Colonic mucosa (tissue), 4 donors: ENCODE data around the gene OXLD1. TPM values are rescaled to one million over a fixed set of nuclear protein-coding genes. Genes with fewer than 3 reads are reported as not detected.

Source experiments
- DNase-seq: peaks from one replicate; pipeline ENCODE4 v3.0.0-alpha.2; 2020
- H3K27ac ChIP-seq: fragments of 200-600 bp; one replicate; pipeline ENCODE4 v1.8.0; 2021
- H3K27me3 ChIP-seq: fragments of 200-600 bp; one replicate; pipeline ENCODE4 v1.8.0; 2021
- H3K36me3 ChIP-seq: fragments of 200-600 bp; one replicate; pipeline ENCODE4 v1.8.0; 2021
- H3K4me1 ChIP-seq: fragments of 200-600 bp; one replicate; pipeline ENCODE4 v1.8.0; 2021; ENCODE audit warnings: mild to moderate bottlenecking
- H3K4me3 ChIP-seq: fragments of 200-600 bp; one replicate; pipeline ENCODE4 v1.8.0; 2021
- H3K9ac ChIP-seq, 2 donors: one replicate each; pipeline ENCODE4 v1.7.0; 2013; ENCODE audit warnings: control low read depth in 2 of 2, low read depth in 2 of 2, low read length in 2 of 2
- H3K9me3 ChIP-seq: fragments of 200-600 bp; one replicate; pipeline ENCODE4 v1.8.0; 2021
- intact Hi-C: fragments of 100-400 bp; cut with DNase I; formaldehyde crosslinking; loops from one replicate; pipeline ENCODE4 v1.14.1; 2022
- total RNA-seq, 2 donors: library from RNA; stranded (reverse); fragmentation: NEBNext Ultra II Directional in 1 of 2; extraction: Animal tissue kit (Norgen Biotek cat#: 25700) in 1 of 2; gene quantifications; one replicate each; pipeline ENCODE4 v1.2.1, GENCODE V29; 2021
- TF ChIP-seq, protein P1 (sequence below): fragments of 200-600 bp; IDR thresholded peaks from one replicate; pipeline ENCODE4 v1.8.0; 2022; ENCODE audit warnings: antibody characterized with exemption, mild to moderate bottlenecking
- donor health status: healthy.
- donor health status: DM: no; HTN: no; CAD: no.
- donor health status: DM: no; HTN: no; CAD: no.

The OXLD1 gene
- total RNA-seq, 2 donors from 2014 or later: 21.7 to 42.8 TPM

DNA sequence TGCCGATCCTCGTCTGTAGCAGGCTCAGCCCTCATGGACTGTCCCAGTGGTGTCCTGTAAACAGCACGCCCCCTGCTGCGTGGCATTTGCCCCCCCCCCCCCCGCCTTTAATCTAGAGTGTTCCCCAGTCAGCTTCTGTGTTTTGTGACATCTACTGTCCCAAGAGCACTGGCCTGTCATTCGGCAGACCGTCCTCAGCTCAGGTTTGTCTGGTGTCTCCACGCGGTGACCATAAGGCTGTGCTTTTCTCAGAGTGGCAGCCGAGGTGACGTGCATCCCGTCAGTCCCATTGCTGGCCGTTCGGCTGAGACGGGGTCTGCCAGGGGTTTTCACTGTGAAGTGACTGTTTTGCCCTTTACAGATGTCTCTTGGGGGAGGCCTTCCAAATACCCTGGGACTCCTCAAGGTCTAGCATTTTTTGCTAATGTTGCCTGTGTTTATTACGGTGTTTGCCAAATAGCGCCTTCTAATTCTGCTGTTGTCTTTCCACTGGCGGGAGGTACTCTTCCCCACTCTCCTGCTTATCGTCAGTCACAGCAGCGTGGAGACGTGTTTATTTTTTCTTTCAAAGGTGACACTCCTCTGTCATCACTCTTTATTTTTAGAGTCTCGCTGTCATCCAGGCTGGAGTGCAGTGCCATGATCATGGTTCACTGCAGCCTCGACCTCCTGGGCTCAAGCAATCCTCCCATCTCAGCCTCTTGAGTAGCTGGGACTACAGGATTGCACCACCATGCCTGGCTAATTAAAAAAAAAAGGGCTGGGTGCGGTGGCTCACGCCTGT lies 31.0 kb upstream of the OXLD1 start:
- Histone ChIP-seq H3K27ac (no peak overlapping the region), H3K9me3 (no peaks in the 10 kb centered on the region), H3K27me3 (no peaks in the 10 kb centered on the region), H3K4me3 (no peak overlapping the region), H3K36me3 (peaks cover 6% of the 10 kb centered on the region), H3K4me1 (peaks cover 11% of the 10 kb centered on the region), H3K9ac (no peak overlapping the region)
- no peak for DNase-seq
- intact Hi-C loops: no loop called here
- TF ChIP-seq, protein P1, sequence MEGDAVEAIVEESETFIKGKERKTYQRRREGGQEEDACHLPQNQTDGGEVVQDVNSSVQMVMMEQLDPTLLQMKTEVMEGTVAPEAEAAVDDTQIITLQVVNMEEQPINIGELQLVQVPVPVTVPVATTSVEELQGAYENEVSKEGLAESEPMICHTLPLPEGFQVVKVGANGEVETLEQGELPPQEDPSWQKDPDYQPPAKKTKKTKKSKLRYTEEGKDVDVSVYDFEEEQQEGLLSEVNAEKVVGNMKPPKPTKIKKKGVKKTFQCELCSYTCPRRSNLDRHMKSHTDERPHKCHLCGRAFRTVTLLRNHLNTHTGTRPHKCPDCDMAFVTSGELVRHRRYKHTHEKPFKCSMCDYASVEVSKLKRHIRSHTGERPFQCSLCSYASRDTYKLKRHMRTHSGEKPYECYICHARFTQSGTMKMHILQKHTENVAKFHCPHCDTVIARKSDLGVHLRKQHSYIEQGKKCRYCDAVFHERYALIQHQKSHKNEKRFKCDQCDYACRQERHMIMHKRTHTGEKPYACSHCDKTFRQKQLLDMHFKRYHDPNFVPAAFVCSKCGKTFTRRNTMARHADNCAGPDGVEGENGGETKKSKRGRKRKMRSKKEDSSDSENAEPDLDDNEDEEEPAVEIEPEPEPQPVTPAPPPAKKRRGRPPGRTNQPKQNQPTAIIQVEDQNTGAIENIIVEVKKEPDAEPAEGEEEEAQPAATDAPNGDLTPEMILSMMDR: no peak

DNA sequence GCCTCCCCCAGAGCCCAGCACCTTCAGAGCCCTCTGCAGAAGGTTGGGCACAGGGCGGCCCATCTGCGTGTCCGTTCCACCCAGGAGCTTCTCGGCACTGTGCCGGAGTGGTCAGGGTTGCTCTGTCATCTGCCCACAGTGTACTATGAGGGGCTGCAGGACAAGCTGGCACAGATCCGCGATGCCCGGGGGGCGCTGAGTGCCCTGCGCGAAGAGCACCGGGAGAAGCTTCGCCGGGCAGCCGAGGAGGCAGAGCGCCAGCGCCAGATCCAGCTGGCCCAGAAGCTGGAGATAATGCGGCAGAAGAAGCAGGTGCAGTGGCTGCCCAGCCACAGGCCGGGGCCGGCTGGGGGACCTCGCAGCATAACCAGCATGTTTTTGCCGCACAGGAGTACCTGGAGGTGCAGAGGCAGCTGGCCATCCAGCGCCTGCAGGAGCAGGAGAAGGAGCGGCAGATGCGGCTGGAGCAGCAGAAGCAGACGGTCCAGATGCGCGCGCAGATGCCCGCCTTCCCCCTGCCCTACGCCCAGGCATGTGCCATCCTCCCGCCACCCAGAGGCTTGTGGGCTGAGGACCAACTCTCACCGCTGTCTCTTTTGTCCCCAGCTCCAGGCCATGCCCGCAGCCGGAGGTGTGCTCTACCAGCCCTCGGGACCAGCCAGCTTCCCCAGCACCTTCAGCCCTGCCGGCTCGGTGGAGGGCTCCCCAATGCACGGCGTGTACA lies 30.0 kb upstream of the OXLD1 start:
- no peaks in the 10 kb centered on the region for H3K9me3 ChIP-seq
- TF ChIP-seq, protein P1: no peak
- H3K36me3 ChIP-seq: peaks cover 6% of the 10 kb centered on the region
- DNase-seq: no peak
- no peaks in the 10 kb centered on the region for H3K27me3 ChIP-seq
- no peak overlapping the region for H3K9ac ChIP-seq
- no peak overlapping the region for H3K4me3 ChIP-seq
- peaks cover 3% of the 10 kb centered on the region for H3K4me1 ChIP-seq
- intact Hi-C loops: no loop called here
- no peak overlapping the region for H3K27ac ChIP-seq

DNA sequence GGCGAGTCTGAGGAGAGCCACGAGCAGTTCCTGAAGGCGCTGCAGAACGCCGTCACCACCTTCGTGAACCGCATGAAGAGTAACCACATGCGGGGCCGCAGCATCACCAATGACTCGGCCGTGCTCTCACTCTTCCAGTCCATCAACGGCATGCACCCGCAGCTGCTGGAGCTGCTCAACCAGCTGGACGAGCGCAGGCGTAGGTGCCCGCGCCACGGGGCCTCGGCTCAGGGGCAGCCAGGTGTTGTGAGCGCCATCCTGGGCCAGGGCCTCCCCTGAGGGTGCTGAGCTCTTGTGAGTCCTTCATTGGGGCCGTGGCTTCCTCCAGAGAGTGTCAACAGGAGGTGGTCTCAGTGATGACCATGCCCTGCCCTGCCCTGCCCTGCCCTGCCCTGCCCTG lies 29.4 kb upstream of the OXLD1 start:
- H3K9me3 ChIP-seq: no peaks in the 10 kb centered on the region
- no peak overlapping the region for H3K9ac ChIP-seq
- H3K4me3 ChIP-seq: no peak overlapping the region
- TF ChIP-seq, protein P1: no peak
- no peak overlapping the region for H3K27ac ChIP-seq
- H3K4me1 ChIP-seq: no peaks in the 10 kb centered on the region
- DNase-seq: no peak
- H3K27me3 ChIP-seq: no peaks in the 10 kb centered on the region
- H3K36me3 ChIP-seq: peaks cover 6% of the 10 kb centered on the region
- intact Hi-C loops: no loop called here

DNA sequence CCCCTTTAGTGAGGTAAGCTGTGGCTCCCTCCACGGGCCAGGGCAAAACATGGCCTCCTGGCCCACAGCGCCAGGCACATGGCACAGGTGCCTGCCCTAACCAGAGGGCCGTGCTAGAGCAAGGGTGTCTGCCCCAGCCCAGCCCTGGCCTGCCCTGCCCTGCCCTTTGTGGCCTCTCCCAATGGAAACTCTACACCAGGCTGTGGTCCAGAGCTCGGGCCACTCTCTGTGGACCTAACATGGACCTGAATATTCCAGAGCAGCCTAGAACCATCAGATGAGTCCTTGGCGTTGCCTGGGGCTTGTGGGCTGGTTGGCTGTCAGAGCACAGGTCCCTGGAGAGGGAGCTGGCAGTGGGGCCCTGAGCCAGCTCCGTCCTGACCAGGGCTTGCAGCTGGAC lies 28.8 kb upstream of the OXLD1 start:
- Histone ChIP-seq H3K27me3 (no peaks in the 10 kb centered on the region), H3K9ac (no peak overlapping the region), H3K9me3 (no peaks in the 10 kb centered on the region), H3K4me3 (no peak overlapping the region), H3K4me1 (no peaks in the 10 kb centered on the region), H3K36me3 (peaks cover 6% of the 10 kb centered on the region), H3K27ac (no peak overlapping the region)
- TF ChIP-seq, protein P1: no peak
- intact Hi-C loops: no loop called here
- no peak for DNase-seq

DNA sequence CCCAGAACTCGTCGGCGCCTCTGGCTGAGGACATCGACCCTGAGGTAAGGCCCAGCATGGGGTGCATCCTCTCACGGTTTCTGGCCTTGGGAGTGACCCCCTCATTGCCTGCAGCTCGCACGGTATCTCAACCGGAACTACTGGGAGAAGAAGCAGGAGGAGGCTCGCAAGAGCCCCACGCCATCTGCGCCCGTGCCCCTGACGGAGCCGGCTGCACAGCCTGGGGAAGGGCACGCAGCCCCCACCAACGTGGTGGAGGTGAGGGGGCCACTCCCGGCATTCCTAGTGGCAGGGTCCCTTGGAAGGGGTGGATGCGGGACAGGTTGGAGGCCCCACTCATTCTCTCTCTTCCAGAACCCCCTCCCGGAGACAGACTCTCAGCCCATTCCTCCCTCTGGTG lies 28.4 kb upstream of the OXLD1 start:
- Histone ChIP-seq H3K9ac (no peak overlapping the region), H3K4me1 (no peaks in the 10 kb centered on the region), H3K27me3 (no peaks in the 10 kb centered on the region), H3K4me3 (no peak overlapping the region), H3K36me3 (peaks cover 6% of the 10 kb centered on the region), H3K27ac (no peak overlapping the region), H3K9me3 (no peaks in the 10 kb centered on the region)
- DNase-seq: no peak
- intact Hi-C loops: no loop called here
- TF ChIP-seq, protein P1: no peak
